Medulla oblongata (tissue), 1 donor: ENCODE results near the gene TCEAL8.

ENCODE experiments used
- DNase-seq: peaks from one replicate; pipeline ENCODE4 v3.0.0-alpha.2; 2015; ENCODE audit errors: extremely low spot score

The TCEAL8 gene

DNA sequence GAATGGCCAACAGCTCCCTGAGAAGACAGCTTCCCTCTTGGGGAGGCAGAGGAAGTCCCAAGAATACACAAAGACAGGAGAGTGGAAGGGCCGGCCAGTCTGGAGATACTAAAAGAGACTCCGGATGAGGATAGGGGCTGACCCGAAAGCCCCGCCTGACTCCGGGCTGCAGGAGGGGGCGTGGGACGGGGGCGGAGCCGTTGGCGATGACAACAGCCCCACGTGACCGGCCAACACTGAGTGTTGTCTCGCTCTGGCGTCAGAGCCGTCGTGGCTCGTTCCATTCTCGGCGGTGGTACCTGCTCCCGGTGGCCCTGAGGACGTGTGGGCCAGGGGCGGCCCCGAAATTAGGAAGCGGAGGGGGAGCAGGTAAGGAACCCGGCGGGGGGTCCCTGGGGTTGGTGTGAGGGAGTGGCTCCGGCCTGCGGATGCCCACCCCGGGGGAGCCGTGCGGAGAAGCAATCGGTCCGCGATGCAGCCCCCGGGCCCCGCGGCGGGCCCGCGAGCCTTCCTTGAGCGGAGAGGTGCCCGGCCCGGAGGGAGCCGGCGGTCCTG, 40.0 kb downstream of the TCEAL8 start, which contains the start of gene BEX4:
Gene BEX4 (plus strand): TSS at position 239 of the 555 bp plus-strand sequence. CDS start 1,046 bp downstream, outside the sequence.
- peak; percentile 88 for DNase-seq

DNA sequence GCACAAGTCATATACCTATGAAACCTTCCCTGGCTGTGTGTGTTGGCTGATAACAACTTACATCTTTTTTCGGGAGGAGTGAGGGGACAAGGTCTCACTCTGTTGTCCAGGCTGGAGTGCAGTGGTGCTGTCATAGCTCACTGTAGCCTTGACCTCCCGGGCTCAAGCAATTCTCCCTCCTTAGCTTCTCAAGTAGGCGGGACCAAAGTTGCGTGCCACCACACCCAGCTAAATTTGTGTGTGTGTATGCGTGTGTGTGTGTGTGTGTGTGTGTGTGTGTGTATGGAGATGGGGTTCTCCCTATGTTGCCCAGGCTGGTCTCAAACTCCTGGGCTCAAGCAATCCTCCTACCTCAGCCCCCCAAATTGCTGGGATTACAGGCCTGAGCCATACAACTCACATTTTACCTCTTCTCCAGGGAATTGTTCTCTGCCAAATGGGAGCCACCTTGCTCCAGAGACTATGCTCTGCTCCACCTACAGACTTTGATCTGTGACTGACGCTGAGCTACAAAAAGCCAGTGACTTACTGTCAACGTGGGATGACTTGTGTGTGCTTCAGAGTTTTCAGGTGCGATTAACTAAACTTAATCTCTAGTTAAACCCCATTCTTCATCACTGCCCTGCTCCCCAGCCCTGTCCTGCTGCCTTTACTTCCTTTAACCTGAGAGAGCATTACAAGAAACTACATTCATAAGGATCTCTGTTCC, 42.1 kb downstream of the TCEAL8 start:
- DNase-seq = no peak

DNA sequence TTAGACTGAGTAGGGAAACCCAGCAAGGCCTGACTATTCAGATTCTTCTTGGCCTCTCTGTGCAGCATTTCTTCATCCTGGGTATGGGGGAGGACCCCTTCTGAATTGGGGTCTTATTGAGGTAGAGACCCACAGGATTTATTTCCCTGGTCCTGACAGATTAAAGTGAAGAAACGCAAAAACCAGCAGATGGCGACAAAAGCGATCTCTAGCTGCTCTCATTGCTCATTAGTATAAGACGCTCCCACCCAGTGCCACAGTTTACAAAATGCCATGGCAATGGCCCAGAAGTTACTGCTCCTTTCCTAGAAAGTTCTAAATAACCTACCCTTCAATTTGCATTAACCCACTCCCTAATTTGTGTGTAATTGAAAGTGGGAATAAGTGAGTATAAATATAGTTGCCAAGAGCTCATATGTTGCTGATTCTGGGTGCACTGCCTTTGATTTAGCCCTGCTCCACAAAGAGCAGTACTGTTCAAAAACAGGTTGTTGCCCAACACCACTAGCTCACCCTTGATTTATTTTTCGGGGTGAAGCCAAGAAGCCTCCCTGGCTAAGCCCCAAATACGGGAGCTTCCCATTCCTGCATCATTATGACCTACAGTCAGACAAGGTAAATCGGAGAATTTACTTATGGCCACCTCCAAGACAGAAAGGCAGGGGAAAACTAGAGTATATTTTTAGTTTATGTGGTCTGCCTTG, 43.8 kb downstream of the TCEAL8 start:
- peak; percentile 76 for DNase-seq

DNA sequence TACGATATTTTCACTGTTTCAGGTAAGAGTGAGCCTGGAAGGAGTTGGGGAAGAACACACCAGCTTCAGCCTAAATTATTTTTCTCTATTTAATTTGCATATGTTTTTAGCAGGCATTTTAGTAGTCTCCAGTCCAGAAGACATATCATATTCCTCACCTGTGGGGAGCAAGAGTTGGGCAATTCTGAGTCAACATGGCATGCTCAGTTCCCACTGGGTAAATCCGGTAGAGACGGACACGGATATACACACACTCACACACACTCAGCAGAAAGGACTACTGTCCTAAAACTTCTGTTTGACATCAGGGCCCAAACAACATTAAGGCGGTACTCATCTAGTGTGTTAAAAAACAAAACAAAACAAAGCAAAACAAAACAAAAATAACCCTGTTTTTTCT, 44.9 kb downstream of the TCEAL8 start:
- no peak for DNase-seq
